Activated naive CD8-positive, alpha-beta T cell treated with anti-CD3 and anti-CD28 coated beads, Interleukin-2, amount 50 U/mL, for 24 hours (primary cell): ENCODE results near the gene MPP3.
"Not testable (repeated sequence)": the region's sequence is repeated elsewhere in the genome, so short reads cannot be mapped to it uniquely, and the experiment has no call there.

Source experiments
- ATAC-seq: fragments of 150-1000 bp; cut with Tn5 transposase; one replicate; pipeline ENCODE4 v1.10.0; 2021
- DNase-seq: peaks from one replicate; pipeline ENCODE4 v3.0.0; 2021
- H3K27ac Mint-ChIP-seq: one replicate; pipeline ENCODE4 v1.8.0; 2021; ENCODE audit warnings: mild to moderate bottlenecking, mixed read lengths
- H3K27me3 Mint-ChIP-seq: one replicate; pipeline ENCODE4 v1.8.0; 2021; ENCODE audit warnings: mixed read lengths
- H3K36me3 Mint-ChIP-seq: one replicate; pipeline ENCODE4 v1.8.0; 2021; ENCODE audit warnings: low read depth, mixed read lengths
- H3K4me1 Mint-ChIP-seq: one replicate; pipeline ENCODE4 v1.8.0; 2021; ENCODE audit warnings: mixed read lengths
- H3K4me3 Mint-ChIP-seq: one replicate; pipeline ENCODE4 v1.8.0; 2021; ENCODE audit warnings: mild to moderate bottlenecking, moderate library complexity, mixed read lengths
- H3K9me3 Mint-ChIP-seq: one replicate; pipeline ENCODE4 v1.8.0; 2021; ENCODE audit warnings: mixed read lengths

MPP3 gene

GRCh38 chr17:43812396-43813265, 20.3 kb downstream of the MPP3 start:
- Mint-ChIP-seq H3K27me3 (peaks cover 6% of the 10 kb centered on the region), H3K4me3 (no peak overlapping the region), H3K27ac (no peak overlapping the region), H3K36me3 (no peaks in the 10 kb centered on the region), H3K4me1 (no peaks in the 10 kb centered on the region), H3K9me3 (no peaks in the 10 kb centered on the region)
- DNase-seq = no peak
- ATAC-seq = no peak

- H3K4me1 Mint-ChIP-seq = no peaks in the 10 kb centered on the region
- no peak overlapping the region for H3K27ac Mint-ChIP-seq
Measured at GRCh38 chr17:43810823-43811222, 22.1 kb downstream of the MPP3 start.

GRCh38 chr17:43810226-43810715, 22.7 kb downstream of the MPP3 start:
- Mint-ChIP-seq H3K9me3 (no peaks in the 10 kb centered on the region), H3K4me3 (no peak overlapping the region), H3K27me3 (peaks cover 8% of the 10 kb centered on the region), H3K4me1 (no peaks in the 10 kb centered on the region), H3K27ac (no peak overlapping the region), H3K36me3 (no peaks in the 10 kb centered on the region)
- ATAC-seq (no peak), DNase-seq (no peak)

More at GRCh38 chr17:43810823-43811222, 22.1 kb downstream of the MPP3 start:
- Mint-ChIP-seq H3K4me3 (no peak overlapping the region), H3K27me3 (peaks cover 8% of the 10 kb centered on the region), H3K36me3 (no peaks in the 10 kb centered on the region), H3K9me3 (no peaks in the 10 kb centered on the region)
- ATAC-seq (no peak), DNase-seq (no peak)

DNA sequence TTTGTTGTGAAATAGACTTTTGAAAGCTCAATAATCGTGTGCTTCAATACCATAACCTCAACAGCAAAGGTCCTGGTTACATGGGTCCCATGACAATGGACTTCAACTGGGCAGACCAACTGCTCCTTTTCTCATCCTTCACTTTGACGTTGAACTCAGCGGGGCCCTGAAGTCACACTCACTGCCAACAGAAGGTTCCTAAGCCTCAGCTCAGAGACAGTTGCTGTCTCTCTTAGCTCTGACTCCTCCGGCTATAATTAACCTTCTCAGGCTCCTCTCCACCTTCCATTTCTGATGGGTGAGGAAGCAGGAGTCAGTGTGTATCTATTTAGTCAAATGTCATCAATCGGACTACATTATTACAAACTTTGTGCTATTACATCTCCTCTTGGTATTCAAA, 23.8 kb downstream of the MPP3 start:
- Mint-ChIP-seq H3K4me3 (no peak overlapping the region), H3K27me3 (peaks cover 19% of the 10 kb centered on the region), H3K9me3 (no peaks in the 10 kb centered on the region), H3K36me3 (no peaks in the 10 kb centered on the region), H3K27ac (no peak overlapping the region), H3K4me1 (no peaks in the 10 kb centered on the region)
- ATAC-seq = no peak
- no peak for DNase-seq

DNA sequence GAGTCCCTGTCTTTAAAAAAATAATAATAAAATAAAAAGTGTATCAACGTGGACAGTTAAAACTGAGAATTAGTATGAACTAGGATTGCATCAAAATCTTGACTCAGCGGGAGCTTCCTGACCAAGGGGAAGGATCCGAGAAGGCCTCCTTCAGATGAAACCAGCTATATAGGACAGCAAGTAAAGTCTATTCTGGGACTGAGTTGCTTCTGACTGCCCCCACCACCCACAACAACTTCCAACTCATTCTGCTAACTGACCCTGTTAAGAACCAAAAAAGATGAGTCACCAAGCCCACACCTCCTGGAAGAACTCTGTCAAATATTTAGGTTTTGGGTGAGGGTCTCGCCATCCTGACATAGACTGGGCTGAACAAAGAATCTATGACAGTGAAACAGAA, 24.9 kb downstream of the MPP3 start:
- DNase-seq = no peak
- H3K27ac Mint-ChIP-seq = no peak overlapping the region
- no peak overlapping the region for H3K4me3 Mint-ChIP-seq
- peaks cover 22% of the 10 kb centered on the region for H3K27me3 Mint-ChIP-seq
- no peaks in the 10 kb centered on the region for H3K9me3 Mint-ChIP-seq
- H3K4me1 Mint-ChIP-seq = no peaks in the 10 kb centered on the region
- no peaks in the 10 kb centered on the region for H3K36me3 Mint-ChIP-seq
- no peak for ATAC-seq

DNA sequence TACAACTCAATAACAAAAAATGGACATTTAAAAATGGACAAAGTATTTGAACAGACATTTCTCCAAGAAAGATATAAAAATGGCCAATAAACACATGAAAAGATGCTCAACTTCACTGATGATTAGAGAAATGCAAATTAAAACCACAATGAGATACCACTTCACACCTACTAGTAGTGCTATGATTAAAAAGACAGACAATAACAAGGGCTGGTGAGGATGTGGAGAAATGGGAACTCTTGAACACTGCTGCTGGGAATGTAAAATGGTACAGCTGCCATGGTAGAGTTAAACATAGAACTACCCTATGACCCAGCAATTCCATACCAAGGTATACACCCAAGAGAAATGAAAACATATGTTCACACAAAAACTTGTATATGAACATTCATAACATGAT, 27.8 kb downstream of the MPP3 start:
- DNase-seq (no peak), ATAC-seq (no peak)
- Mint-ChIP-seq H3K36me3 (no peaks in the 10 kb centered on the region), H3K27ac (no peak overlapping the region), H3K27me3 (peaks cover 20% of the 10 kb centered on the region), H3K4me1 (no peaks in the 10 kb centered on the region), H3K9me3 (no peaks in the 10 kb centered on the region), H3K4me3 (no peak overlapping the region)

DNA sequence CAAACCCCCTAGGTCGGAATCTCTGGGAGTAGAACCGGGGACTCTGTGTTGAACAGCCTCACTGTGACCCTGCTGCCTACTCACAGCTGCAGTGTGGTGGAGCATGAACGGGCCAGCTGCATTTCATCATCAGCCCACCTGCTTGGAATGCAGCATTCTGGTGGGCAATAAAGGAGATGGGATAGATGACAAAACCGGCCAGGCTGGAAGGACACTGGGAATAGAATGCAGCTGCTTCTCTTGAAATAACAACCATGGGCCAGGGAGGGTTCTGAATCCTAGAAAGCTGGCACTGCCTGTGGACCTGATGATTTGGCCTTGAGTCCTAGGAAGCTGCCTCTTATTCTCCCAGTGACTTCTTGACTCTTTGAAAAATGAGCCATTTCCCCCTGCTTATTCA, 29.2 kb downstream of the MPP3 start:
- DNase-seq (no peak), ATAC-seq (no peak)
- H3K9me3 Mint-ChIP-seq = no peaks in the 10 kb centered on the region
- no peaks in the 10 kb centered on the region for H3K36me3 Mint-ChIP-seq
- H3K27me3 Mint-ChIP-seq = peaks cover 23% of the 10 kb centered on the region
- H3K4me3 Mint-ChIP-seq = no peak overlapping the region
- no peaks in the 10 kb centered on the region for H3K4me1 Mint-ChIP-seq
- no peak overlapping the region for H3K27ac Mint-ChIP-seq

- ATAC-seq (no peak), DNase-seq (no peak)
- Mint-ChIP-seq H3K4me1 (no peaks in the 10 kb centered on the region), H3K27ac (no peak overlapping the region), H3K27me3 (peaks cover 27% of the 10 kb centered on the region), H3K36me3 (no peaks in the 10 kb centered on the region), H3K9me3 (no peaks in the 10 kb centered on the region), H3K4me3 (no peak overlapping the region)
Measured at GRCh38 chr17:43801844-43802243, 31.1 kb downstream of the MPP3 start.

GRCh38 chr17:43800736-43801135, 32.2 kb downstream of the MPP3 start:
- H3K27ac Mint-ChIP-seq = no peak overlapping the region
- no peak overlapping the region for H3K4me3 Mint-ChIP-seq
- no peak for DNase-seq
- H3K4me1 Mint-ChIP-seq = no peaks in the 10 kb centered on the region
- H3K9me3 Mint-ChIP-seq = no peaks in the 10 kb centered on the region
- no peaks in the 10 kb centered on the region for H3K36me3 Mint-ChIP-seq
- H3K27me3 Mint-ChIP-seq = peaks cover 35% of the 10 kb centered on the region
- ATAC-seq = no peak

- no peaks in the 10 kb centered on the region for H3K36me3 Mint-ChIP-seq
- peaks cover 26% of the 10 kb centered on the region for H3K27me3 Mint-ChIP-seq
- no peak overlapping the region for H3K27ac Mint-ChIP-seq
- DNase-seq = no peak
- H3K4me1 Mint-ChIP-seq = no peaks in the 10 kb centered on the region
- no peak for ATAC-seq
- H3K4me3 Mint-ChIP-seq = no peak overlapping the region
- no peaks in the 10 kb centered on the region for H3K9me3 Mint-ChIP-seq
Measured at GRCh38 chr17:43799047-43799446, 33.9 kb downstream of the MPP3 start.

- H3K36me3 Mint-ChIP-seq, H3K9me3 Mint-ChIP-seq, H3K27ac Mint-ChIP-seq, H3K4me3 Mint-ChIP-seq, DNase-seq, ATAC-seq, H3K4me1 Mint-ChIP-seq: not testable (repeated sequence)
- H3K27me3 Mint-ChIP-seq = peaks cover 21% of the 10 kb centered on the region
Measured at GRCh38 chr17:43798024-43798423, 34.9 kb downstream of the MPP3 start.

- not testable (repeated sequence) for H3K27ac Mint-ChIP-seq, H3K9me3 Mint-ChIP-seq, DNase-seq, H3K36me3 Mint-ChIP-seq, ATAC-seq, H3K4me3 Mint-ChIP-seq, H3K4me1 Mint-ChIP-seq
- H3K27me3 Mint-ChIP-seq = peaks cover 23% of the 10 kb centered on the region
Measured at GRCh38 chr17:43792668-43793067, 40.3 kb downstream of the MPP3 start.

GRCh38 chr17:43791589-43791988, 41.4 kb downstream of the MPP3 start:
- peaks cover 17% of the 10 kb centered on the region for H3K27me3 Mint-ChIP-seq
- H3K9me3 Mint-ChIP-seq = no peaks in the 10 kb centered on the region
- H3K27ac Mint-ChIP-seq = no peak overlapping the region
- DNase-seq (no peak), ATAC-seq (peak; percentile 46)
- no peaks in the 10 kb centered on the region for H3K4me1 Mint-ChIP-seq
- H3K4me3 Mint-ChIP-seq = no peak overlapping the region
- H3K36me3 Mint-ChIP-seq = no peaks in the 10 kb centered on the region

GRCh38 chr17:43790311-43790940, 42.5 kb downstream of the MPP3 start:
- Mint-ChIP-seq H3K9me3 (no peaks in the 10 kb centered on the region), H3K4me3 (no peak overlapping the region), H3K27me3 (peaks cover 7% of the 10 kb centered on the region), H3K27ac (no peak overlapping the region), H3K4me1 (no peaks in the 10 kb centered on the region), H3K36me3 (no peaks in the 10 kb centered on the region)
- DNase-seq (no peak), ATAC-seq (peak; percentile 43)

DNA sequence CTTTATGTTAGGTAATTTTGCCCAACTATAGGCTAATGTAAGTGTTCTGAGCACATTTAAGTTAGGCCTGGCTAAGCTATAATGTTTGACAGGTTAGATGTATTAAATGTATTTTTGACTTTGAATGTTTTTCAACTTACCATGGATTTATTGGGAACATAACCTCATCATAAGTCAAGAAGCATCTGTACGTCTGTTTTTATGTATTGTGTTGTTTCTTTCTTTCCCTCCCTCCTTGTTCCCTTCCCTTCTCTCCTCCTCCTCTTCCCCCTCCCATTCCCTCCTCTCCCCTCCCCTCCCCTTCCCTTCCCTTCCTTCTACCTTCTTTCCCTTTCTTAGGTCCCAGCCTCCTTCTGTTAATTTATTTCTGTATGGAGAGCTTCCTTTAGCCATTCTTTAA, 43.5 kb downstream of the MPP3 start:
- no peaks in the 10 kb centered on the region for H3K4me1 Mint-ChIP-seq
- no peaks in the 10 kb centered on the region for H3K9me3 Mint-ChIP-seq
- no peak overlapping the region for H3K27ac Mint-ChIP-seq
- H3K36me3 Mint-ChIP-seq = no peaks in the 10 kb centered on the region
- ATAC-seq = no peak
- DNase-seq = no peak
- no peak overlapping the region for H3K4me3 Mint-ChIP-seq
- H3K27me3 Mint-ChIP-seq = peaks cover 12% of the 10 kb centered on the region
